Myocyte (in vitro differentiated cells): ENCODE measurements around the gene CHFR. TPM values are rescaled to one million over a fixed set of nuclear protein-coding genes. Genes with fewer than 3 reads are reported as not detected.

ENCODE experiments used
- total RNA-seq: library from RNA; depleted of rRNA; stranded (reverse); fragments of >200 nt; gene quantifications from 2 replicates; pipeline ENCODE4 v1.2.3, GENCODE V29; 2014

CHFR gene
- total RNA-seq, 1 donor from 2014 or later: 26.6 TPM

Other genes with a start within 250 kb of the CHFR start
- 9.9 and 11.2 TPM in 2 replicates for gene POLE, start 200.3 kb downstream of the CHFR start, total RNA-seq
- gene PXMP2, start 200.0 kb downstream of the CHFR start, total RNA-seq: 12.4 and 13.2 TPM in 2 replicates
- gene PGAM5, start 176.8 kb downstream of the CHFR start, total RNA-seq: 42.7 and 43.9 TPM in 2 replicates
- 50.8 and 51.6 TPM in 2 replicates for gene ANKLE2, start 125.8 kb downstream of the CHFR start, total RNA-seq
- 92.9 and 109 TPM in 2 replicates for gene GOLGA3, start 58.7 kb downstream of the CHFR start, total RNA-seq
- 8.9 and 17.3 TPM in 2 replicates for gene ZNF605, start 68.7 kb upstream of the CHFR start, total RNA-seq
- 9.6 and 11.2 TPM in 2 replicates for gene ZNF26, start 98.8 kb upstream of the CHFR start, total RNA-seq
- gene ZNF84, start 149.9 kb upstream of the CHFR start, total RNA-seq: 23.0 and 29.3 TPM in 2 replicates
- 15.1 and 19.4 TPM in 2 replicates for gene ZNF140, start 193.3 kb upstream of the CHFR start, total RNA-seq
- 1.0 and 1.2 TPM in 2 replicates for gene ZNF891, start 242.7 kb upstream of the CHFR start, total RNA-seq
- 5.6 and 9.3 TPM in 2 replicates for gene ZNF10, start 243.0 kb upstream of the CHFR start, total RNA-seq